Naive thymus-derived CD8-positive, alpha-beta T cell (primary cell): ENCODE measurements around the gene VSIR. TPM values are rescaled to one million over a fixed set of nuclear protein-coding genes. Genes with fewer than 3 reads are reported as not detected.

Source experiments
- ATAC-seq, 2 donors: fragments of 150-1000 bp; cut with Tn5 transposase in 1 of 2; sonication (Bioruptor Pico), chemical (Tn5 transposase) in 1 of 2; 1 replicate in 1 of 2; 2 replicates in 1 of 2; pipeline ENCODE4 v1.10.0; 2021; ENCODE audit warnings: mild to moderate bottlenecking in 2 of 2, moderate library complexity in 2 of 2
- POLR2A ChIA-PET: fragments of 350-600 bp; sonication (Branson Sonifier 250); formaldehyde crosslinking; loops from one replicate; lab custom pipeline; 2021; ENCODE audit warnings: antibody characterized with exemption; lab: Charles Lee
- DNase-seq, 10 donors: peaks; one replicate each; pipeline versions ENCODE4 v3.0.0 to v3.0.0-alpha.2; 2020 to 2022
- H3K27ac Mint-ChIP-seq, 10 donors: one replicate each; pipeline ENCODE4 v1.8.0; 2020 to 2022; ENCODE audit warnings: mild to moderate bottlenecking in 10 of 10, mixed read lengths in 10 of 10, moderate library complexity in 4 of 10, inconsistent platforms in 1 of 10
- H3K27me3 Mint-ChIP-seq, 5 donors: one replicate each; pipeline ENCODE4 v1.8.0; 2021 to 2022; ENCODE audit warnings: mixed read lengths in 5 of 5
- H3K36me3 Mint-ChIP-seq, 3 donors: one replicate each; pipeline ENCODE4 v1.8.0; 2020 to 2022; ENCODE audit warnings: mixed read lengths in 3 of 3, mild to moderate bottlenecking in 2 of 3, inconsistent platforms in 1 of 3
- H3K4me1 Mint-ChIP-seq, 4 donors: one replicate each; pipeline ENCODE4 v1.8.0; 2021 to 2022; ENCODE audit warnings: mixed read lengths in 4 of 4
- H3K4me3 Mint-ChIP-seq, 10 donors: one replicate each; pipeline ENCODE4 v1.8.0; 2020 to 2022; ENCODE audit warnings: mild to moderate bottlenecking in 10 of 10, mixed read lengths in 10 of 10, moderate library complexity in 6 of 10, inconsistent platforms in 1 of 10
- H3K9me3 Mint-ChIP-seq, 9 donors: one replicate each; pipeline ENCODE4 v1.8.0; 2020 to 2022; ENCODE audit warnings: mixed read lengths in 9 of 9, mild to moderate bottlenecking in 3 of 9, inconsistent platforms in 1 of 9, moderate library complexity in 1 of 9
- polyA plus RNA-seq, 3 donors: library from polyadenylated mRNA; unstranded; fragments of 300-500 nt; fragmentation: Illumina TruSeq; gene quantifications; one replicate each; pipeline ENCODE4 v1.2.3, GENCODE V29; 2021
- total RNA-seq, 8 experiments: library from RNA in 2 of 8; stranded (reverse) in 2 of 8; gene quantifications; one replicate each; pipeline ENCODE4 v1.2.3 and lab custom pipeline; 2021 to 2026

The VSIR gene
- total and polyA plus RNA-seq, 5 experiments from 2014 or later, result 102 to 343 (median 211) TPM

GRCh38 chr10:71814922-71815411 lies 41.6 kb upstream of the VSIR start:
- ATAC-seq (no peak), DNase-seq (no peak)
- H3K4me1 Mint-ChIP-seq, result peaks cover 0 to 2% (median 0%) of the 10 kb centered on the region in 4 donors
- POLR2A ChIA-PET, result no interaction called here
- H3K27ac Mint-ChIP-seq, result peak overlapping the region in 3 of 10 donors; percentile 34 to 93 (median 43)
- no peaks in the 10 kb centered on the region for H3K9me3 Mint-ChIP-seq
- peaks cover 0 to 46% (median 10%) of the 10 kb centered on the region in 3 donors for H3K36me3 Mint-ChIP-seq
- no peak overlapping the region for H3K4me3 Mint-ChIP-seq
- H3K27me3 Mint-ChIP-seq, result no peaks in the 10 kb centered on the region

- Mint-ChIP-seq H3K4me3 (no peak overlapping the region), H3K27ac (peak overlapping the region in 1 of 10 donors; percentile 20), H3K36me3 (peaks cover 0 to 27% (median 8%) of the 10 kb centered on the region in 3 donors), H3K27me3 (no peaks in the 10 kb centered on the region), H3K9me3 (no peaks in the 10 kb centered on the region), H3K4me1 (peaks cover 0 to 2% (median under 1%) of the 10 kb centered on the region in 4 donors)
- POLR2A ChIA-PET, result interaction anchor here (0.6 to 1.6 kb wide), 4 partner anchors 39 to 149 kb away, joined by 3 to 4 read pairs (median 4); partner anchors contain the start of genes PSAP and VSIR
- DNase-seq (no peak), ATAC-seq (no peak)
Measured at GRCh38 chr10:71812913-71813590, 39.7 kb upstream of the VSIR start.

- H3K36me3 Mint-ChIP-seq, result peaks cover 0 to 19% (median 5%) of the 10 kb centered on the region in 3 donors
- POLR2A ChIA-PET, result interaction anchor here (0.5 to 1.9 kb wide), 11 partner anchors 39 to 436 kb away, joined by 3 to 6 read pairs (median 4); partner anchors contain the start of gene PSAP
- DNase-seq (peak; percentile 54 to 90 (median 79)), ATAC-seq (peak; percentile 94 to 96)
- H3K4me3 Mint-ChIP-seq, result no peak overlapping the region
- peak overlapping the region in 2 of 10 donors; percentile 24 to 43 for H3K27ac Mint-ChIP-seq
- no peaks in the 10 kb centered on the region for H3K27me3 Mint-ChIP-seq
- peaks cover 0 to 2% (median under 1%) of the 10 kb centered on the region in 4 donors for H3K4me1 Mint-ChIP-seq
- no peaks in the 10 kb centered on the region for H3K9me3 Mint-ChIP-seq
Measured at GRCh38 chr10:71812016-71812912, 38.9 kb upstream of the VSIR start.

GRCh38 chr10:71811351-71811750 lies 38.0 kb upstream of the VSIR start:
- Mint-ChIP-seq H3K27ac (no peak overlapping the region), H3K4me1 (peaks cover 0 to 2% (median under 1%) of the 10 kb centered on the region in 4 donors), H3K4me3 (no peak overlapping the region), H3K9me3 (no peaks in the 10 kb centered on the region), H3K27me3 (no peaks in the 10 kb centered on the region), H3K36me3 (peaks cover 0 to 16% (median 0%) of the 10 kb centered on the region in 3 donors)
- no peak for ATAC-seq
- POLR2A ChIA-PET, result interaction anchor here (0.5 to 1.9 kb wide), 9 partner anchors 39 to 435 kb away, joined by 3 to 6 read pairs (median 4); no protein-coding TSS in a partner anchor
- DNase-seq, result no peak

GRCh38 chr10:71810048-71810750 lies 36.9 kb upstream of the VSIR start:
- no peak for ATAC-seq
- H3K4me1 Mint-ChIP-seq, result peaks cover 0 to 2% (median under 1%) of the 10 kb centered on the region in 4 donors
- no peak for DNase-seq
- POLR2A ChIA-PET, result interaction anchor here (0.7 to 1.9 kb wide), 3 partner anchors 34 to 97 kb away, joined by 5 to 6 read pairs (median 5); no protein-coding TSS in a partner anchor
- H3K27me3 Mint-ChIP-seq, result no peaks in the 10 kb centered on the region
- no peaks in the 10 kb centered on the region for H3K9me3 Mint-ChIP-seq
- peaks cover 0 to 8% (median 2%) of the 10 kb centered on the region in 3 donors for H3K36me3 Mint-ChIP-seq
- H3K27ac Mint-ChIP-seq, result no peak overlapping the region
- H3K4me3 Mint-ChIP-seq, result no peak overlapping the region

GRCh38 chr10:71809628-71810027 lies 36.3 kb upstream of the VSIR start:
- Mint-ChIP-seq H3K4me3 (no peak overlapping the region), H3K36me3 (peaks cover 0 to 8% (median 2%) of the 10 kb centered on the region in 3 donors), H3K27ac (no peak overlapping the region), H3K4me1 (peaks cover 0 to 2% (median under 1%) of the 10 kb centered on the region in 4 donors), H3K27me3 (no peaks in the 10 kb centered on the region), H3K9me3 (no peaks in the 10 kb centered on the region)
- POLR2A ChIA-PET, result no interaction called here
- DNase-seq (no peak), ATAC-seq (no peak)

GRCh38 chr10:71807557-71808510 lies 34.5 kb upstream of the VSIR start:
- H3K27me3 Mint-ChIP-seq, result no peaks in the 10 kb centered on the region
- peaks cover 0 to 3% (median 2%) of the 10 kb centered on the region in 4 donors for H3K4me1 Mint-ChIP-seq
- POLR2A ChIA-PET, result interaction anchor here (1.1 to 1.4 kb wide), 2 partner anchors 8 to 16 kb away, joined by 3 read pairs; no protein-coding TSS in a partner anchor
- no peak for DNase-seq
- H3K27ac Mint-ChIP-seq, result peak overlapping the region in 1 of 10 donors; percentile 53
- H3K4me3 Mint-ChIP-seq, result no peak overlapping the region
- ATAC-seq, result no peak
- peaks cover 0 to 6% (median 2%) of the 10 kb centered on the region in 3 donors for H3K36me3 Mint-ChIP-seq
- H3K9me3 Mint-ChIP-seq, result no peaks in the 10 kb centered on the region

GRCh38 chr10:71806704-71807556 lies 33.6 kb upstream of the VSIR start:
- ATAC-seq (no peak), DNase-seq (no peak)
- POLR2A ChIA-PET, result interaction anchor here (0.6 to 1.4 kb wide), 3 partner anchors 9 to 28 kb away, joined by 3 read pairs; no protein-coding TSS in a partner anchor
- Mint-ChIP-seq H3K4me3 (no peak overlapping the region), H3K27me3 (no peaks in the 10 kb centered on the region), H3K36me3 (peaks cover 0 to 6% (median 2%) of the 10 kb centered on the region in 3 donors), H3K27ac (no peak overlapping the region), H3K4me1 (peaks cover 0 to 3% (median 1%) of the 10 kb centered on the region in 4 donors), H3K9me3 (no peaks in the 10 kb centered on the region)

GRCh38 chr10:71805776-71806703 lies 32.7 kb upstream of the VSIR start:
- ATAC-seq (no peak), DNase-seq (no peak)
- POLR2A ChIA-PET, result interaction anchor here (1.0 to 1.4 kb wide), 3 partner anchors 14 to 33 kb away, joined by 3 to 4 read pairs (median 3); partner anchors contain the start of gene VSIR
- Mint-ChIP-seq H3K4me1 (peaks cover 0 to 8% (median 3%) of the 10 kb centered on the region in 4 donors), H3K4me3 (no peak overlapping the region), H3K27me3 (no peaks in the 10 kb centered on the region), H3K9me3 (no peaks in the 10 kb centered on the region), H3K36me3 (peaks cover 0 to 6% (median 5%) of the 10 kb centered on the region in 3 donors), H3K27ac (peak overlapping the region in 1 of 10 donors; percentile 83)
